K562 (cell line): ENCODE data around the gene ZNF687. TPM values are rescaled to one million over a fixed set of nuclear protein-coding genes. Genes with fewer than 3 reads are reported as not detected.

Experiments
- AFF1 ChIP-seq, 2 experiments: fragments of 450-650 bp; IDR thresholded peaks; 2 replicates each; pipeline ENCODE4 v1.6.1; 2018; ENCODE audit warnings: mild to moderate bottlenecking in 2 of 2, low read depth in 1 of 2; ENCODE audit not compliant: partially characterized antibody in 2 of 2
- EP400 ChIP-seq: fragments of 450-650 bp; IDR thresholded peaks from 2 replicates; pipeline ENCODE4 v1.6.1; 2017; ENCODE audit warnings: antibody characterized with exemption, mild to moderate bottlenecking, moderate library complexity
- GABPA ChIP-seq: fragments of 200-800 bp; sonication (Bioruptor generic); conservative IDR thresholded peaks from 2 replicates; pipeline ENCODE4 v1.6.1; 2016; ENCODE audit warnings: low read depth, missing genetic modification characterization, missing compliant biosample characterization
- GTF2E2 ChIP-seq: fragments of 200-800 bp; sonication (Bioruptor generic); IDR thresholded peaks from 2 replicates; pipeline ENCODE4 v1.6.1; 2016; ENCODE audit warnings: missing genetic modification characterization, missing compliant biosample characterization
- MECOM ChIP-seq: fragments of 250-450 bp; sonication (Bioruptor Pico); IDR thresholded peaks from 2 replicates; pipeline ENCODE4 v1.8.0; 2022; ENCODE audit warnings: inconsistent platforms
- MGA ChIP-seq: fragments of 450-650 bp; IDR thresholded peaks from 2 replicates; pipeline ENCODE4 v1.6.1; 2016; ENCODE audit warnings: mild to moderate bottlenecking, moderate library complexity
- MTA1 ChIP-seq: fragments of 450-650 bp; IDR thresholded peaks from 2 replicates; pipeline ENCODE4 v1.6.1; 2017; ENCODE audit warnings: borderline replicate concordance
- NR4A1 ChIP-seq, 2 experiments: fragments of 250-450 bp in 1 of 2; fragments of 450-650 bp in 1 of 2; sonication (Bioruptor Pico) in 1 of 2; IDR thresholded peaks; 2 replicates each; pipeline versions ENCODE4 v1.4.0 to v1.6.1; 2016 to 2020; ENCODE audit warnings: mild to moderate bottlenecking in 2 of 2, missing compliant biosample characterization in 1 of 2, missing genetic modification characterization in 1 of 2, moderate library complexity in 1 of 2
- POLR2B ChIP-seq: fragments of 450-650 bp; IDR thresholded peaks from 2 replicates; pipeline ENCODE4 v1.6.1; 2018; ENCODE audit warnings: low read depth; ENCODE audit not compliant: partially characterized antibody
- TAF9B ChIP-seq: fragments of 450-650 bp; IDR thresholded peaks from 2 replicates; pipeline ENCODE4 v1.6.1; 2018; ENCODE audit warnings: mild to moderate bottlenecking; ENCODE audit not compliant: partially characterized antibody
- ZC3H8 ChIP-seq: fragments of 450-650 bp; IDR thresholded peaks from 2 replicates; pipeline ENCODE4 v1.6.1; 2017
- ZNF133 ChIP-seq: fragments of 250-450 bp; sonication (Bioruptor Pico); IDR thresholded peaks from 2 replicates; pipeline ENCODE4 v1.4.0; 2020; ENCODE audit warnings: mild to moderate bottlenecking
- polyA plus RNA-seq, 8 experiments: library from polyadenylated mRNA; depleted of rRNA in 4 of 8; stranded (reverse) in 5 of 8; unstranded in 3 of 8; fragments of >200 nt; fragmentation: Nextera tagmentation in 2 of 8; fragmentation: Illumina TruSeq in 1 of 8; extraction: Ambion mirVana in 2 of 8; extraction: Trizol in 1 of 8; gene quantifications; 2 replicates each; pipeline versions ENCODE4 v1.2.1 to v1.2.3, GENCODE V29; 2011 to 2014; ENCODE audit warnings: inconsistent platforms in 1 of 8, missing spikeins in 1 of 8
- total RNA-seq, 7 experiments: library from RNA; depleted of rRNA in 6 of 7; stranded (reverse); fragments of >200 nt in 6 of 7; fragmentation: Illumina TruSeq in 2 of 7; extraction: Trizol in 2 of 7; gene quantifications; 2 replicates each; pipeline versions ENCODE4 v1.2.1 to v1.2.3, GENCODE V29; 2011 to 2021; ENCODE audit warnings: low replicate concordance in 1 of 7

ZNF687 gene
- total and polyA plus RNA-seq, 9 of the 15 experiments (the other 6 are each of a cell fraction or from before 2014, with no cell fraction given): 0.13 to 26.4 (median 10.6) TPM

GRCh38 chr1:151311589-151312331, 29.7 kb downstream of the ZNF687 start (continued):
- TF ChIP-seq MGA (peak; percentile 81), GABPA (tag) (peak; percentile 45), NR4A1 (CRISPR knock-in tag; IDR thresholded peaks at IDR 0.05) (no peak), NR4A1 (tag; IDR thresholded peaks at IDR 0.05) (peak; percentile 89), ZC3H8 (no peak), EP400 (peak; percentile 92), TAF9B (peak; percentile 100), MECOM (CRISPR knock-in tag) (no peak), MTA1 (peak; percentile 39; the same call in 1 of the 2 replicates), ZNF133 (no peak), AFF1 (IDR thresholded peaks at IDR 0.05; ENCODE audit: low read depth in 1 of 2, partially characterized antibody in 2 of 2) (peak in 1 of 2 experiments; percentile 88), GTF2E2 (tag) (0 out of 2 replicates have a peak, but pooled peaks have one; percentile 16), POLR2B (no peak)
